Panc1 (cell line): ENCODE data around the gene TBC1D16.

Experiments
- CTCF ChIP-seq: fragments of 450-650 bp; IDR thresholded peaks from 2 replicates; pipeline ENCODE4 v1.5.1; 2017; ENCODE audit warnings: mild to moderate bottlenecking
- POLR2AphosphoS5 ChIP-seq: IDR thresholded peaks from 2 replicates; pipeline ENCODE4 v1.6.1; 2012; ENCODE audit warnings: mild to moderate bottlenecking, low read depth, low read length, moderate library complexity
- SIN3A ChIP-seq: IDR thresholded peaks from 2 replicates; pipeline ENCODE4 v1.6.1; 2012; ENCODE audit warnings: low read depth, mild to moderate bottlenecking, low read length, moderate library complexity, borderline replicate concordance; ENCODE audit not compliant: insufficient read depth
- TCF7L2 ChIP-seq: IDR thresholded peaks from 2 replicates; pipeline ENCODE4 v1.6.1; 2011; ENCODE audit warnings: mild to moderate bottlenecking, low read depth, low read length, inconsistent platforms
- TF ChIP-seq, protein P1 (sequence below), 2 experiments: IDR thresholded peaks; 2 replicates each; pipeline ENCODE4 v1.6.1; 2011 to 2012; ENCODE audit warnings: low read depth in 2 of 2, control low read depth in 1 of 2, low read length in 1 of 2, mild to moderate bottlenecking in 1 of 2, moderate library complexity in 1 of 2; ENCODE audit not compliant: insufficient read depth in 1 of 2

DNA sequence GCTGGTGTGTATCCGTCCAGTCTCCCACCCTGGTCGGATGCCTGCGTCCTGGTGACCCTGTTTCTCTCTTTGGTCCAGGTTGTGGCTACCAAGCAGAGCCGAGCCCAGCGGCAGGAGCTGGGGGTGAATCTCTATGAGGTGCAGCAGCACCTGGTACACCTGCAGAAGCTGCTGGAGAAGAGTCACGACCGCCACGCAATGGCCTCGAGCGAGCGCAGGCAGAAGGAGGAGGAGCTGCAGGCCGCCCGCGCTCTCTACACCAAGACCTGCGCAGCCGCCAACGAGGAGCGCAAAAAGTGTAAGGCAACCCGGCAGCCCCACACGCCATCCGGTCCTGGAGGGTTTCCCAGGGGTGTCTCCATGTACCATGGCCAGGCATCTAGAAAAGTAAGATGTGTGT lies 14.3 kb upstream of the TBC1D16 start:
- no peak for TF ChIP-seq CTCF
- TF ChIP-seq, protein P1, sequence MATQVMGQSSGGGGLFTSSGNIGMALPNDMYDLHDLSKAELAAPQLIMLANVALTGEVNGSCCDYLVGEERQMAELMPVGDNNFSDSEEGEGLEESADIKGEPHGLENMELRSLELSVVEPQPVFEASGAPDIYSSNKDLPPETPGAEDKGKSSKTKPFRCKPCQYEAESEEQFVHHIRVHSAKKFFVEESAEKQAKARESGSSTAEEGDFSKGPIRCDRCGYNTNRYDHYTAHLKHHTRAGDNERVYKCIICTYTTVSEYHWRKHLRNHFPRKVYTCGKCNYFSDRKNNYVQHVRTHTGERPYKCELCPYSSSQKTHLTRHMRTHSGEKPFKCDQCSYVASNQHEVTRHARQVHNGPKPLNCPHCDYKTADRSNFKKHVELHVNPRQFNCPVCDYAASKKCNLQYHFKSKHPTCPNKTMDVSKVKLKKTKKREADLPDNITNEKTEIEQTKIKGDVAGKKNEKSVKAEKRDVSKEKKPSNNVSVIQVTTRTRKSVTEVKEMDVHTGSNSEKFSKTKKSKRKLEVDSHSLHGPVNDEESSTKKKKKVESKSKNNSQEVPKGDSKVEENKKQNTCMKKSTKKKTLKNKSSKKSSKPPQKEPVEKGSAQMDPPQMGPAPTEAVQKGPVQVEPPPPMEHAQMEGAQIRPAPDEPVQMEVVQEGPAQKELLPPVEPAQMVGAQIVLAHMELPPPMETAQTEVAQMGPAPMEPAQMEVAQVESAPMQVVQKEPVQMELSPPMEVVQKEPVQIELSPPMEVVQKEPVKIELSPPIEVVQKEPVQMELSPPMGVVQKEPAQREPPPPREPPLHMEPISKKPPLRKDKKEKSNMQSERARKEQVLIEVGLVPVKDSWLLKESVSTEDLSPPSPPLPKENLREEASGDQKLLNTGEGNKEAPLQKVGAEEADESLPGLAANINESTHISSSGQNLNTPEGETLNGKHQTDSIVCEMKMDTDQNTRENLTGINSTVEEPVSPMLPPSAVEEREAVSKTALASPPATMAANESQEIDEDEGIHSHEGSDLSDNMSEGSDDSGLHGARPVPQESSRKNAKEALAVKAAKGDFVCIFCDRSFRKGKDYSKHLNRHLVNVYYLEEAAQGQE (IDR thresholded peaks at IDR 0.05; ENCODE audit: insufficient read depth in 1 of 2, low read depth in 2 of 2, low read length in 1 of 2), result no peak
- no peak for TF ChIP-seq SIN3A
- no peak for TF ChIP-seq POLR2AphosphoS5
- no peak for TF ChIP-seq TCF7L2
